SH-SY5Y (cell line): ENCODE measurements around the gene SALL1.

Source experiments
- GATA2 ChIP-seq: IDR thresholded peaks from 2 replicates; pipeline ENCODE4 v1.6.1; 2011; ENCODE audit warnings: mild to moderate bottlenecking, low read depth, low read length
- GATA3 ChIP-seq: IDR thresholded peaks from 2 replicates; pipeline ENCODE4 v1.6.1; 2011; ENCODE audit warnings: low read depth, mild to moderate bottlenecking, low read length, moderate library complexity

The SALL1 gene

GRCh38 chr16:51116353-51116752 lies 34.7 kb downstream of the SALL1 start:
- TF ChIP-seq GATA2: no peak
- no peak for TF ChIP-seq GATA3

GRCh38 chr16:51114382-51114781 lies 36.7 kb downstream of the SALL1 start:
- TF ChIP-seq GATA2 (no peak), GATA3 (no peak)

- no peak for TF ChIP-seq GATA3
- no peak for TF ChIP-seq GATA2
Observed at GRCh38 chr16:51113236-51114125, 37.6 kb downstream of the SALL1 start.

GRCh38 chr16:51112323-51112722 lies 38.7 kb downstream of the SALL1 start:
- TF ChIP-seq GATA3 (no peak), GATA2 (no peak)

- no peak for TF ChIP-seq GATA2
- no peak for TF ChIP-seq GATA3
Observed at GRCh38 chr16:51111759-51112158, 39.3 kb downstream of the SALL1 start.

GRCh38 chr16:51110700-51111157 lies 40.3 kb downstream of the SALL1 start:
- TF ChIP-seq GATA3: no peak
- no peak for TF ChIP-seq GATA2

- TF ChIP-seq GATA2: no peak
- no peak for TF ChIP-seq GATA3
Observed at GRCh38 chr16:51109173-51109572, 41.9 kb downstream of the SALL1 start.

GRCh38 chr16:51107742-51108141 lies 43.3 kb downstream of the SALL1 start:
- no peak for TF ChIP-seq GATA3
- no peak for TF ChIP-seq GATA2

GRCh38 chr16:51106535-51106934 lies 44.5 kb downstream of the SALL1 start:
- TF ChIP-seq GATA2: no peak
- TF ChIP-seq GATA3: no peak

- TF ChIP-seq GATA3: no peak
- TF ChIP-seq GATA2: no peak
Observed at GRCh38 chr16:51103590-51103989, 47.5 kb downstream of the SALL1 start.

- TF ChIP-seq GATA3 (no peak), GATA2 (no peak)
Observed at GRCh38 chr16:51097729-51098128, 53.3 kb downstream of the SALL1 start.

GRCh38 chr16:51095890-51096626 lies 55.0 kb downstream of the SALL1 start:
- TF ChIP-seq GATA3 (no peak), GATA2 (no peak)

GRCh38 chr16:51095084-51095881 lies 55.8 kb downstream of the SALL1 start:
- TF ChIP-seq GATA3 (no peak), GATA2 (no peak)

- TF ChIP-seq GATA2: no peak
Observed at GRCh38 chr16:51093726-51094280, 57.3 kb downstream of the SALL1 start.
